Gastrocnemius medialis (tissue), 4 donors: ENCODE results near the gene DCST1.

Experiments used
- CTCF ChIP-seq, 5 experiments: fragments of 450-650 bp in 3 of 5; fragments of 200-600 bp in 2 of 5; sonication (generic) in 2 of 5; IDR thresholded peaks in 4 of 5; conservative IDR thresholded peaks in 1 of 5; 1 replicate in 4 of 5; 2 replicates in 1 of 5; pipeline ENCODE4 v1.5.1; 2016 to 2019; ENCODE audit warnings: antibody characterized with exemption in 5 of 5, mild to moderate bottlenecking in 3 of 5, moderate library complexity in 3 of 5
- POLR2A ChIP-seq, 2 donors: fragments of 450-650 bp; IDR thresholded peaks; one replicate each; pipeline ENCODE4 v1.6.1; 2017; ENCODE audit warnings: antibody characterized with exemption in 2 of 2, mild to moderate bottlenecking in 2 of 2, moderate library complexity in 2 of 2

GRCh38 chr1:155077758-155078445 is 44.3 kb downstream of the DCST1 start:
- TF ChIP-seq POLR2A (IDR thresholded peaks at IDR 0.05) (no peak), CTCF (IDR thresholded peaks at IDR 0.05 in 4 of 5, conservative IDR thresholded peaks at IDR 0.05 in 1 of 5) (no peak)
